ENCODE results near the gene ATP11A.

The ATP11A gene

DNA sequence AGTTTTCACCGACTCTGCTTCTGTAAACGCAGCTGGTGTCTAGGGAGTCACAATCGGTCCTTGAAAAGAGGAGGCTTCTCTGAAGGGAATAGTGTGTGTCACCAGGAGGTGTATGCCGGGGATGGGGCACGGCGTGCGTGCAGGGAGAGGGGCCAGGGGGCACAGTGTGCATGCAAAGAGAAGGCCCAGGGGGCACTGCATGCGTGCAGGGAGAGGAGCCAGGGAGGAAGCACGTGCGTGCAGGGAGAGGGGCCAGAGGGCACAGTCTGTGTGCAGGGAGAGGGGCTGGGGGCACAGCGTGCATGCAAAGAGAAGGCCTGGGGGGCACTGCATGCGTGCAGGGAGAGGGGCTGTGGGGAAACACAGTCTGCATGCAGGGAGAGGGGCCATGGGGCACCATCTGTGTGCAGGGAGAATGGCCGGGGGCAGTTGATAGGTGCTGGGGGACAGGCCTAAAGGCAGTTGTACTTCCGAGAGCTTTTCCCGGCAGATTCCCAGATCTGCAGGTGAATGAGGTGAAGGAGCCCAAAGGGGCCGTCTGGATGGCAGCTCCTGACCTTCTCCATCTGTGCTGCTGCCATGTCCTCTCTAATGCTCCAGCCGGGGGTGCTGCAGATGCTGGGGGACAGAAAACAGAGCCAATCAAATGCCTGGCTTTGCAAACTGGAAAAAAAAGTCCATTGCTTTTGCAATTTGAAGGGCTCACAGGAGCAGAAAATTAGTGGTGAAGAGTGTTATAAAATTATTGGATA lies 36.4 kb downstream of the ATP11A start:
- DNase-seq: no peak

DNA sequence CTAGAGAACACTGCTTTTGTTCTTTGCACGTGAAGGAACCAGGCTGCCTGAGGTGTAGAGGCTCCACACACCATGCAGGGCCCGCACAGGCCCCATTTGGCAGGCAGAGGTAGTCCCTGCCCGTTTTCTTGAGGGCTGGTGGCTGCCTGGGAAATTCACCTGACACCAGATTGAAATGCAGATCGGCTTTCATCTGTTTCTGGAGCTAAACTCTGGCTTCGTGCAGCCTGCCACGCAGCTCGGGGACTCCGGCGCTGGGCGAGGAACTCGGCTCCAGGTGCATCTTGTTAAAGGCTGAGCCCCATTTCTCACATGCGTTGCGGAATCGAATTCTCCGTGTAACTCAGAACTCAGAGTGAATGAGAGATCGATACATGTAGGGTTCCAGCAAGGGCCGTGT lies 37.7 kb downstream of the ATP11A start:
- DNase-seq: no peak

DNA sequence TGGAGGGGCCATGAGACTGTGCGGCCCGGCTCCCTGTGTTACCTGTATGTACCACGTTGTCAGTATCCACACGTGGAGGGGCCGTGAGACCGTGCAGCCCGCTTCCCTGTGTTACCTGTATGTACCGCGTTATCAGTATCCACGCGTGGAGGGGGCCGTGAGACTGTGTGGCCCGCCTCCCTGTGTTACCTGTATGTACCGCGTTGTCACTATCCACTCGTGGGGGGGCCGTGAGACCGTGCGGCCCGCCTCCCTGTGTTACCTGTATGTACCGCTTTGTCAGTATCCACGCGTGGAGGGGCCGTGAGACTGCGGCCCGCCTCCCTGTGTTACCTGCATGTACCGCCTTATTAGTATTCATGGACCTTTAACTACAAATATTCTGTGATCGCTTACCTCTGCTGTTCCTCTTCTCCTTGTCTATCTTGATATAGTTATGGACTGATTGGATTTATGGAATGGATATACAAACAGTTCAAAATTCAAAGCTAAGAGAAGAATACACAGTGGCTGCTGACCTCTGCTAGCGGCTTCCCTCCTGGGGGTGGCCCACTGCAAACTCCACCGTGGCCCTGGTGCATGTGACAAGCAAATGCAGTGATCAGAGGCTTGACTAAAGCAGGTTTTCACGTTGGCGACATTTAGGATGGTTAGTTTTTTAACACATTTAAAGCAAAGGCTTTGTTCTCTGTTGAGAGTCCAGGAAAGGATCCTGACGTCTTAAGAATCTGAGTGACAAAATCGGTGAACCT lies 38.7 kb downstream of the ATP11A start:
- no peak for DNase-seq

DNA sequence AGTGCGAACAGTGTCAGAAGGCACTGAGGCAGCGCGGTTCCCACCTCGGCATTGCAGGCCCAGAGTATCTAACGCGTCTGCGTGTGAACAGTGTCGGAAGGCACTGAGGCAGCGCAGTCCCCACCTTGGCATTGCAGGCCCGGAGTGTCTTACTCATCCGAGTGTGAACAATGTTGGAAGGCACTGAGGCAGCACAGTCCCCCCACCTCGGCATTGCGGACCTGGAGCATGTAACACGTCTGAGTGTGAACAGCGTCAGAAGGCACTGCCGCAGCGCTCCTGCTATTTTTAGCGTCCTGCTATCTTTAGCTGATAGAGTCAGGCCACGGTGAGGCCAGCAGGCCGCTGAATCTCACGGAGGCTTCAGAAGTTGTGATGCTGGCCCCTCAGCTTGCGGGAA lies 39.6 kb downstream of the ATP11A start:
- no peak for DNase-seq

DNA sequence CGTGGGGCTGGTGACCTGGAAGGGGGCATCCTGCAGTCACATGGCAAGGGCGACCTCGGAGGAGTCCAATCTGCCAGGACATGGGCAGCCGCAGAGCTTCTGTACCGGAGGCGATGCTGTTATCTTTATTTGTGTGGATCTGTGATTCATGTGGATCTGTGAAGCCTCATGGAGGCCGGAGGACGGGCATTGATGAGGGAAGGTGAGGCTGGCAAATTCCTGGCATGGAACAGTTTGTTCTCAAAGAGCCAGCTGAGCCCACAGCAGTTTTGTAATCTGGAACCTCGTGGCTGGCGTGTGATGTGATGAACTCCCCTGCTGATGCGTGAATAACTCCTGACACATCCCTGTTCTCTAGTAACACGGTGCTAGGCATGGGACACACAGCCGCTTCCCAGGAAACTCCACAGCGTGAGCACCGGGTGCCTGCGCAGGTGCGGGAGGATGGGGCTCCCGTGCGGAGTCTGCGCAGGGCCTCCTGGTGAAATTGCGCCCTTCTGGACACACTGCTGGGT lies 40.4 kb downstream of the ATP11A start:
- no peak for DNase-seq

DNA sequence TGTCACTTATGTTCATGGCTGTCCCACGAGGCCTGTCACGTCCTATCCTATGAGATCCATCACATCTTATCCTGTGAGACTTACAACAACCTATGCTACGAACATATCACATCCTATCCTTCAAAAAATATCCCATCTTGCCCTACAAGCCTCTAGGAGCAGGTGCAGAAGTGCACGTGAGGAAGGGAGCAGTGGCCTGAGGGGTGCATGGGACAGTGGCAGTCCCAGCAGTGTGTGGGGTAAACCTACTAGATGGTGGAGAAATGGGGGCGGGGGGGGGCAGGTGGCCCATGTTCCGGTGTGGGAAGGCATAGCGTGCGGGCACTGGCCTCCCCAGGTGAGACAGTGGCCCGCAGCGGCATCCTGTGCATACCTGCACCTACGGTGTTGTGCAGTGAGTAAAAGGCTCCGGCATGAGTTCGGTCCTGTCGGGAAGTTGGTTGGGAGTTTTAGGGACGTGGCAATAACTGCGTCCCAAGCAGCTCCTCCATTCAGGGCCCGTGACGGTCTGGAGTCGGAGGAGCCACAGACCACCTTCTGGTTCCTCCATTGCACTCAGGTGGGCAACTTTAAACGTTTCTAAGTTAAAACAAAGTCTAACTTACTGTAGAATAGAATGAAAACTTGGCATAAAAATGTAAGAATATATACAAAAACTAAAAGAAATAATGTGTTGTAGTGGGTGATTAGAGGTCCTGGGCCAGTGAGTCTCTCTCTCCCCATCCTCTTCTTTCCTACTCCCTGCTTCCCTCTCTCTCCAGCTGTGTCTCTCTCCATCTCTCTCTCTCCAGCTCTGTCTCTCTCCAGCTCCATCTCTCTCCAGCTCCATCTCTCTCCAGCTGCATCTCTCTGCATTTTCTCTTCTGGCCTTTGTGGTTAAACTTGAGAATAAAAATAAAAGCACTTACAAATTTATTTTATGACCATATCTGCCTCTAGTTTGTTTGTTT lies 42.1 kb downstream of the ATP11A start:
- DNase-seq: no peak

DNA sequence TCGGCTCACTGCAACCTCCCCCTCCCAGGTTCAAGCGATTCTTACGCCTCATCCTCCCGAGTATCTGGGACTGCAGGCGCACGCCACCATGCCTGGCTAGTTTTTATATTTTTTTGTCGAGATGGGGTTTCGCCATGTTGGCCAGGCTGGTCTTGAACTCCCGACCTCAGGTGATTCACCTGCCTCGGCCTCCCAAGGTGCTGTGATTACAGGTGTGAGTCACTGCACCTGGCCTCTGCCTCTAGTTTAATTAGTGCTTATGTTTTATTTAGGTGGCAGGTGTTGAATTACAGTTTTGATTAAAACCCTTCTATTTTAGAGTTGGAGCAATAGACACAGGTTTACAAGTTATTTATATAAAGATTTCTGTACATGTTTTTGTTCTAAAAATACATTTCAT lies 42.8 kb downstream of the ATP11A start:
- DNase-seq: no peak

DNA sequence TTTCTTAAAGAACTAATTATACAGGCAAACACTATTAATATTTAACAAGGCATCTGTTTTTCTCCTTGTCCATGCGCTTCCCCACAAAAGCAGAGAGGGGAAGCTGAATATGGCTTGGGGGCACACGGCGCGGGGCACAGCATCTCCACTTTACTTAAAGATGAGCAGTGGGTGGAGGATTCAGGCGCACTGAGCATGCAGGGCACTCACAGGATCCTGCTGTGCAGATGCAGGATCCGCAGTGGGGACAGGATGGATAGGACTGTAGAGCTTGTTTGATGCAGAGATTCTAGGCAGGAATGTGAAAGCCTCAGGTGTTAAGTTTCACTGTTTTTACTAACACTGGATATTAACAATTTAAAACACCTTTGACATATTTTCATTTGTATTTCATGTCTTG lies 43.3 kb downstream of the ATP11A start:
- DNase-seq: no peak

DNA sequence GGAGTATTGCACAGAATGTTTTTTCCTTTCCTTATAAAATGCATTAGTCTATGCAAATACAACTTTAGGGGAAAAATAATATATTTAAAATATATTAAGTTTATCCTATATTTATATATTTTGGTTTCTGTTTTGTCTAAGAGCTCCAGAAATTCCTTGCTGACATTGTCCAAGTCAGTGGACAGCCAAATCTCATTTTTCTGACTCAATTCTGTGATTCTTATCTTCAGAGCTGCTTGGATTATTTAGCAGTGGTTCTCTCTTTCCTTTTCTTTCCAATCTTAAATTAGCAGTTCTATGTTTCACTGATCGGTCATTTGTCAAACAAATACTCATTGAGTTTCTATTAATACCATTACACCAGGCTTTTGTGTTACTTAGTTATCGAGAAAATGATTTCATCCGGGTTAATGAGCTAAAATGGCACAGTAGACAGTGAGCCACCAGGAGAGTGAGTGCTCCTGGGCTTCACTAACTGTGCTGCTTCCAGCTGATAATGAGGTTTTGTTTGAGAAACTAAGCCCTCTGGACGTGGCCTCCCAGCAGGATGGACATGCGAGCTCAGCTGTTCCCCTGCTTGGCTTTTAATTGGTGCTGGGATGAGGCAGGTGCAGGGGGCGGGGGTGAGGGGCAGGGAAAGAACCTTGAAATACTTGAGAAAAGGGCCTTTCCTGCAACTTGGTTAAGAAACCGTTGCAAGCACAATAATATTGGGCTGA lies 44.0 kb downstream of the ATP11A start:
- DNase-seq: no peak

DNA sequence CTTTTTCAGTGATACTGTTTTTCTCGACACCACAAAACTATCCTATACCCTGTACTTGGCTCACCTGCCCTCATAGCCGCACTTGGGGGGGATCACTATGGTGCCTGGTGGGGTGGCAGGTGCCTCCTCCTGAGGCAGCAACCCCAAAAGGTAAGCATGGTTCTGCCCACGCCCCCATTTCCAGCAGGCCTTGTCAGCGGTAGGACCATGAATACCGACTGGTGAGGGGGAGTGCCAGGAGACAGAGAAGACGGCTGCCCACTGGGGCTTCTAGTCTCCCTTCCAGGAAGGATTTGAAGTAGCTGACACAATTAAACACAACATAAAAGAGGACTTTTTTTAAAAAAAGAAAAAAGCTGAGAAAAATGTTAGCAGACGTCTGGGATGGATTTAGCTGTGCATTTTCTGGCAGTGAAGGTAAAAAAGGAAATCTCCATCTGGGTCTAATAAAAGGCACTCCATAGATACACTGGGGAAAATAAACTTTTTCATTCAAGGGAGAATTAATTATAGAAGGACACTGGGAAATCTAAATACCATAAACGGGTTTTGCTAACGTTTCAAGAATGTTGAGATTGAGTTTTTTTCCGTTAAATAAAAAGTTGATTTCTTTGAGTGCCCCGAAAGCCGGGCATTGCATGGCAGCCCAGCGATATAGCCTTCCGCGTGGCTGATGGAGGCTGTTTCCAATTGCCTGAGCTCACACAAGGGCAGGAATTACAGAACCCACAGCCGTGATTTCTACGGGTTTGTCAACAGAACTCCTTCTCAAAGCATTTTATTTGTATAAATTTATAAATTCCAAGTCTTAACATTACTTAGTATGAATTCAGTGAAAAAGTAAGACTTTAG lies 45.1 kb downstream of the ATP11A start:
- DNase-seq: no peak

DNA sequence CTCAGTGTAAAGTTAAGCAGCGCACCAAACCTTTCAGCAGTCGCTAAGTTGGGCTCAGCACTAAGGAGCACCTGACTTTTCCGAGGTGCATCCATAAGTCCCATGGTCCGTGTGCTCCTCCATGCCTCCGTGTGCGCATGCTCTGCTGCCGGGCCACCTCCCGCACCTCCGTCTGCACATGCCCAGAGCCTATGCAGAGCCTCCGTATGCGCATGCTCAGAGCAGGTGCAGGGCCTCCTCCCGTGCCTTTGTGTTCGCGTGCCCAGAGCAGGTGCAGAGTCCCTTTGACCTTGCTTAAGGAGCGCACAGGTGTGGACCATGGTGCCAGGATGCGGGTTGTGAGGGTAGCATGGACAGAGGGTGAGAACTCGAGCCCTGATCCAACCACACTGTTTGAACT lies 46.0 kb downstream of the ATP11A start:
- DNase-seq: no peak

DNA sequence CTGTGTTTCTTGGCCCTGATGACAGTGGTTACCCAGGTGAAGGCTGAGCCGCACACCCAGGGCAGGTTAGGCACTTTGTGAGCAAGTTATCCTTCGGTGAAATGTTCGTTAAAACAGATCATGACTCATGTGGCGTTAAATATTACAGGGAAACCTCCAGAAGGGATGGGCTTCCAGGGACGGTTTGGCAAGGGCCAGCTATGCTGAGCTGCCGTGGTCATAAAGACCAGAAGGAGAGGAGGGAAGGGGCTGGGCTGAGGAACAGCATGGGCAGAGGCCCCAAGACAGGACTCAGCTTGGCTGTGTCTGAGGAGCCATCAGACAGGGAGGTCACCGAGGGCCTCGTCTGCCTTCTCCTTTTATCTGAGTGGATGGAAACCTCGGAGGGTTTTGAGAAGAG lies 47.5 kb downstream of the ATP11A start:
- DNase-seq: no peak

DNA sequence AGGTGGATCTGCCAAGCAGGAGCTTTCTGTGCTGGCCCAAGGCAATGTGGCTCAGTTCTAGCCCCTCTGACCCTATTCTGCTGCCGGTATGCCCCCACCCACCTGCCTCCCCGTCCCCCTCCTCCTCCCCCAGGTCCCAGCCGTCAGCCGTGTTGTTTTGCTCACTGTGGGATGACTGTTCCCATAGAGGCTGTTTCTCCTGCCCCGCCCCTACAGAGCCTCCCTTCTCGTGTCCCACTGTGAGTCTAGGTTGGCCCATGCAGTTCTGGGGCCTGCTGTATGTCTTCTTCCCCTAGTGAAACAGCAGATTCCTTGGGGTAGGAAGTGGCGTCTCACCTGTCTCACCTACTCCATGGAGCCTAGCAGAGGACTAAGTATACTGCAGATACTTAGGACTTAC lies 48.8 kb downstream of the ATP11A start:
- no peak for DNase-seq

DNA sequence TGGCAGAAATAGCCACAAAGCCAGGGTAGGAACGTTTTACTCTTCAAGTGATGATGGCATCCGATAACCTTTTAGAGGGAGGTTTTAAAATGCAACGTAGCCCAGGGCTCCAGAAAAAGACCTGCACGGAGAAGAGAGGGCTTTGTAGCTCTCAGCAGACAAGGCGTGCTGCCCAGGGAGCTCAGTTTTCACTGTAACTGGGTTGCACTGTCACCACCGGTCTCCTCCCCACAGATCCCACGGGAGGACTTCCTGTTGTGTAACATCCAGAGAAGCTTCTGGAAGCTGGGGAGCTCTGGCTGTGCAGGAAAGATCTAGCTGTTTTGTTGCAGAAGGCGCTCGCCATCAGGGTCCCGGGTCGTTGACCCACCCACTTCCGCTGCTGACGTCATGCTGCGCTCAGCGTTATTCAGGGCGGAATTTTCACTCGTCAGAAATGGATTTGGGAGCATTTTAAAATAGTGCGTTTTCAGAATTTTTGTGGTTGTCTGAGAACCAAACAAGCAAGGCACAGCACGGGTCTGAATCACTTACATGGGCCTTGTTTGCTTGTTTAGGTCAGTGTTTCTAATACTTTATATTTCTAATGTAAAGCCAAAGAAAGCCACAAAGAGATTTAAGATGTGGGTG lies 50.8 kb downstream of the ATP11A start:
- no peak for DNase-seq

DNA sequence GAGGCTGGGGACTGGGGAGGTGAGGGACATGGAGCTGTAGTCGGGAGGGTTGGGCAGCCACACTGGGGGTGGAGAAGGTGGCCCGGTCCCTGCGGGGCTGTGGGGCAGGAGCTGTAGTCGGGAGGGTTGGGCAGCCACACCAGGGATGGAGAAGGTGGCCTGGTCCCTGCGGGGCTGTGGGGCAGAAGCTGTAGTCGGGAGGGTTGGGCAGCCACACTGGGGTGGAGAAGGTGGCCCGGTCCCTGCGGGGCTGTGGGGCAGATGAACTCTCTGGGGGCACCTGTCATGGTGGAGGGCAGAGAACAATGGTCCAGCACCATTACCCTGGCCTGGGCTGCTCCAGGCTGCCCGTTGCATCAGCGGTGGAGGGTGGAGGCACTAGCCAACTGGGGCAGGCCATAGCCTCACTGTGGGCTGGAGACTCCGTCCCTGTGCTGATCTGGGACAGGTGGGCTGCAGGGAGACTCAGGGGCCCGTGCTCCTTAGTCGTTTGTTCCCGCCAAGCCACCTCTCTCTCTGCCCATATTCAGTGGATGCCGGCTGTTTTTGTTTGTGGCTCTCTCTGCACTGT lies 51.4 kb downstream of the ATP11A start:
- no peak for DNase-seq

DNA sequence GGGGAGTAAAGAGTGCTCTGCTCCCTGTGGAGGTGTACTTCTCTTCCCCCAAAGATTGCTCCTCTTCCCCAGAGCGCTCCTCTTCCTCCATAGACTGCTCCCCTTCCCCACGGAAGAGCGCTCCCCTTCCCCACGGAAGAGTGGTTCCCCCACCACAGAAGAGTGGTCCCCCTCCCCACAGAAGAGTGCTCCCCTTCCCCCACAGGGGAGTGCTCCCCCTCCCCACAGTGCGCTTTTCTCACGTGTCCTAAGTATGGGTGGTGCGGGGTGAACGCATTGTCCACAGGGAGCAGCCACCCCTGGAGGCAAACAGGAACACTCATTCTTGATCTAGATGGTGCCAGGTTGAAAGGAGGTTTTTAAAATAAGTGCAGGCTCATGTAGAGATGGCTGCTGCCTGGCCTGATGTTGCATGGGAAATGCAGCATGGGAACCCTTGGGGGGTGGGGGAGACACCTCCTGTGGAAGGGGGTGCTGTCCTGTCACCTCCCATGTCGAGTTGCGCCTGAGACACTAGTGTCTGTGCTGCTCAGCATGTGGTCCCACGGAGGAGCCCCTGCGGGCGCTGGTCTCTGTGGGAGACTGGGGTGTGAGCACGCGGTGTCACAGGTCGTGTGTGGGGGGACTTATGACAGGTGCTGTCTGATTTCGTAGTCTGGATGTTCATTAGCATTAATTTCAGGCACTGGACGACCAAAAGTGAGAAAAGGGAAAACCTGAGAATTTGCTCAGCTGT lies 52.2 kb downstream of the ATP11A start:
- no peak for DNase-seq

DNA sequence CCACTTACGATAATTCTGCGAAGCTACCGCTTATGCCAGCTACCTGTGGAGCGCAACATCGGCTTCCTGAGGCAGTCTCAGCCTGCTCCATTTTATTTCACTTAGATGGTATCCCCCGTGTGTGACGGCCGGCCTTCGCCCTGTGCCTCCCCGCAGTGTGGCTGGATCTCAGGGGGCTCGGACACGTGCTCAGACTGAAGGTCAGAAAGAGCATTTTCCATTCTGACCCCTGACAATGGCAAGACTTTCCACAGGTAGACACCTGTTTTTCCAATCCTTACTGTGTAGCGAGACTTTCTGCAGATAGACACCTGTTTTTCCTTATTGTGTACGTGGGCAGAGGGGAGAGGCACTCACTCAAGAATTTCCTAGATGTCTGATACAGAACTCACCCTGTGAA lies 52.7 kb downstream of the ATP11A start:
- DNase-seq: no peak

DNA sequence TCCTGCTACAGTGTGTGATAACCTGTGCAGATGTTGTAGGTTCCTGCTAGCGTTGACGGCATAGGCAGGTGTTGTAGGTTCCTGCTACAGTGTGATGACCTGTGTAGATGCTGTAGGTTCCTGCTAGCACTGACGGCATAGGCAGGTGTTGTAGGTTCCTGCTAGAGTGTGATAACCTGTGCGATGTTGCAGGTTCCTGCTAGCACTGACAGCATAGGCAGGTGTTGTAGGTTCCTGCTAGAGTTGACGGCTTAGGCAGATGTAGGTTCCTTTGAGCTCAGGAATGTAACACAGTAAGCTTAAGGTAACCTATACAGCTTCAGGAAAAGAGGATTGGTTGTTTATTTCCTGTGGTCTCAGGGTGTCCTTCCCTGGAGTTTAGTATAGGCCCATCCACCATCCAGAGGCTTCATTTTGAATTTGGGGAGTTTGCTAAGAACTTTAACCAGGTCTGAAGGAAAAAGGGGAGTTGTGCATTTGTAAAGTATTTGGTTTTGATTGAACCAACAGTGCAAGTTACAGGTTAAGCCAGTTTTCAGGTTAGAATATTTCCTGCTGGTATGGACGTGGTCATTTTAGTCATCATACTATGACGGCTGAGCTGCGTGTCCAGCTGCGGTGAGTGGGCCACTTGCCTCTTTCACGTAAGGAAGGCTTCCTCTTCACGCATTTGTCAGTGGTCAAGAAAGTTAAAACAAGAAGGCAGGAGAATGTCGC lies 53.8 kb downstream of the ATP11A start:
- no peak for DNase-seq

Measured in NCI-H2029 (cell line).